ENCODE measurements around the gene TMEM255B. TPM values are rescaled to one million over a fixed set of nuclear protein-coding genes. Genes with fewer than 3 reads are reported as not detected.

Gene TMEM255B
- total RNA-seq, 2 experiments from 2014 or later: 0.63 to 0.91 TPM

DNA sequence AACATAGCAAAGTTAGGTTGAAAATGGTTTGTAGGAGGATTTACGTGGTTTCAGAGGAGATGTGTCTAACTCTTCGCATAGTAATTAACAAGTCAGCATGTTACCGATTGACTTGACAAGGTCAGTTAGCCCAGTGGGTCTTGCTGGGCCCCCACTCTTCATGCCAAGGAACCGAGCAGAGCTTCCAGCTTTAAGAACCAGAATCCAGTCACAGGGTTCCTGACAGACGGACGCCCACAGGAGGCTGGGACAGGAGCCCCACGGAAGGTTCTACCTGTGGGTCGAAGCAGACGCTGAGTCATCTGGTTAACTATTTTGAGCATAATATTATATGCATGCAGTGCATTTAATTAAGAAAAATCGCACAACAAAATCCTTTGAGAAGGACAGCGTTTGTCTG lies 3.5 kb downstream of the TMEM255B start:
- POLR2A ChIA-PET: no interaction called here
- Mint-ChIP-seq H3K4me1 (peaks cover 12% of the 10 kb centered on the region), H3K4me3 (no peak overlapping the region), H3K27me3 (peaks cover 48% of the 10 kb centered on the region), H3K27ac (no peak overlapping the region), H3K36me3 (ENCODE audit: low read depth) (no peaks in the 10 kb centered on the region), H3K9me3 (no peaks in the 10 kb centered on the region)
- CTCF ChIA-PET: no interaction called here
- DNase-seq: no peak

DNA sequence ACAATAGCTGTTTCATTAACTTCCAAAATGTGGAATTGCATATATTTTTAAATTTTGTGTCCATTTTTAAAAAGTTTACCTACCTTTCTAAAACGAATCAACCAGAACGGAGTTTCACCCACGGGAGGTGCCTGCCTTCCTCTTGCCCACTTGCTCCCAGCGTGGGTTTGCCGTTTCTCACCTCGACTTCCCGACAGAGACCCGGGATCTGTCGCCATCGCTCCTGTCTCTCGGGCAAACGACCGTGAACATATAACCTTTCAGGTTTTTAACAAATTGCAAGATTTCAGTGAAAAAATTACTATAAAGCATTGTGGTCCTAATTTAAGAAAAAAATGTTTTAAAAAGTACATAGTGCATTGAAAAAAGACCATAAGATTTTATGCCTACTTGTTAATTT lies 4.2 kb downstream of the TMEM255B start:
- Mint-ChIP-seq H3K9me3 (no peaks in the 10 kb centered on the region), H3K4me3 (no peak overlapping the region), H3K27me3 (peaks cover 43% of the 10 kb centered on the region), H3K27ac (no peak overlapping the region), H3K4me1 (peaks cover 11% of the 10 kb centered on the region), H3K36me3 (ENCODE audit: low read depth) (no peaks in the 10 kb centered on the region)
- ChIA-PET POLR2A (no interaction called here), CTCF (no interaction called here)
- no peak for DNase-seq

DNA sequence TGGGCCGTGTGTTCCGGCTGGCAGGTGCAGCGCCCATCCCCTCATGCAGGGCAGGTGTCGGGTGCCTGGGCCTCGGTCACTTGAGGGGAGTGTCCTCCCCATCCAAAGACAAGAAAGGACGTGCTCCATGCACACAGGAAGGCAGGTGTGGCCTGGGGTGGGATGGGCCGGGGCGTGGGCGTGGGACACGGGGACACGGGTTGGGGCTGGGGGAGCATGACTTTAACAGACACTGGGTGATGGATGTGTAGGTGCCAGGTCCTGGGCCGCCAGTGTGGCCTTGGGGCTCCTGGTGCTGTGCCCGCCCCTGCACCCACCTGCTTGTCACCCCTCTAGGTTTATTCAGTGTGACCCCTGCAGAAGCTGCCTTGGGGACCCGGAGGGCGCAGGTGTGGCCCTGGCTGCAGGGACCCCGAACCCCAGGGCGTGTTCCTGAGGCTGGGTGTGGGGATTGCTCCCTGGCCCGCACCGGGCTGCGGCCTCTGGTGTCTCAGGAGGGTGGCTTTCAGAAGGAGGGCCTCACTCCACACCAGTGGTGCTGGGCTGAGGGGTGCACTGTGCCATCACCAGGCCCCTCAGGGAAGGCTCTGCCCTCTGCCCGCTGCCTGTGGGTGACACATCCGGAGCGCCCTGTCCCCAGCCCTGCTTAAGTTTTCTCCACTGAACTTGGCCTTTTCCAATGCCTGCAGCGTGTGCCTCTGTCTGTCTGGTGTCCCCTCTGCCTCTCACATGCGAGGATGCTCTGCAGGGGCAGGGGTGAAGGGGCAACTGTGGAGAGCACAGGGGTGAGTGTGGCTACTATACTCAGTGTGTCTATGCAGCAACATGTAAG lies 5.2 kb downstream of the TMEM255B start:
- Mint-ChIP-seq H3K4me1 (peaks cover 7% of the 10 kb centered on the region), H3K36me3 (ENCODE audit: low read depth) (no peaks in the 10 kb centered on the region), H3K27me3 (peaks cover 43% of the 10 kb centered on the region), H3K4me3 (no peak overlapping the region), H3K27ac (no peak overlapping the region), H3K9me3 (no peaks in the 10 kb centered on the region)
- no peak for DNase-seq
- ChIA-PET POLR2A (no interaction called here), CTCF (no interaction called here)

DNA sequence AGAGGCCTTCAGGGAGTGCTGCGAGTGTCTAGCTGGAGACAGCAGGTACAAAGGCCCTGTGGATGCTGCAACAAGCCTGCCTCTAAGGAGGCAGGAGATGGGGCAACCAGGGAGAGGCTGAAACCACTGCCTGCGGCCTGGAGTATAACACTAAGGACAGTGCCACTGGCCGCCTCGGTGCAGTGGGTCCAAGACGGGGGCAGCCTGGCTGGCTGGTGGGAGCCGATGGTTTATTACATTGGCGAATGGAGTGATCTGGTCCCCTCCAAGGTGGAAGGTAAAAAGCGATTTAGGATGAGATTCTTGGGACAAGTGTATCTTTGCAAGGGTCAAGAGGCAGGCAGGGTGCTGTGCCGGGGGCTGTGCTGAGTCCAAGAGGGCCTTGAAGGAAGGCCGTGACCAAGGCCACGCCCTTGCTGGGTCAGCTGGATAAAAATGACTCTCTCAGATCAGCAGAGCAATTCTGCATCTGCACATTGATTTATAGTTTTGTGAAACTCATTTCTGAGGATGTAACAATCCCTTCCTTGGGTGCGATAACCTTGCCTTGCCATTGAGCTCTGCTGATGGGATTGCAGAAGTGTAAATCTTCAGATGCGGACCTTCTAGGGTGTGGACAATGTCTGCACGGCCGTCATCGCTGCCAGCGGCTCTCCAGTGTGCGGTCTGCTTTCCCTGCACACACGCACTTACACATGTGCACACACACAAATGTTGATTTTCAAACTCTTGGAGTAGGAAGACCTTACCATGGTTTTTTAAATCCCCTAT lies 6.0 kb downstream of the TMEM255B start:
- POLR2A ChIA-PET: no interaction called here
- CTCF ChIA-PET: no interaction called here
- Mint-ChIP-seq H3K36me3 (ENCODE audit: low read depth) (no peaks in the 10 kb centered on the region), H3K27ac (no peak overlapping the region), H3K4me3 (no peak overlapping the region), H3K27me3 (peaks cover 36% of the 10 kb centered on the region), H3K4me1 (no peaks in the 10 kb centered on the region), H3K9me3 (no peaks in the 10 kb centered on the region)
- no peak for DNase-seq

DNA sequence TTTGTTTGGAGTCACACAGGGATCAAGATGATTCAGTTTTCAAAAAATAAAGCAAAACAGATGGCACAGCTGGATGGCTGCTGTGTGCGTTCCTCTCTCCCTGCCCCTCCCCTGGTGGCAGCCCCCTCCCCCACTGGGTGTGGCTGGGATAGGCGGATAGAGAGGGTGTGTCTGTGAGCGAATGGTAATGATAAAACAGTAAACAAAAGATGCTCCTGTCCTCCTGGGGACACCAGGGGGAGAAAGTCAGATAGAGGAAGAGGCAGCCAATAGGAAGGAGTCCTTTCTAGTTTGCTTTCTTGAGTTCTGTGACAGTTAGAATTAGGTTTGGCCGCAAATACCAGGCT lies 6.5 kb downstream of the TMEM255B start:
- H3K4me1 Mint-ChIP-seq: no peaks in the 10 kb centered on the region
- H3K27ac Mint-ChIP-seq: no peak overlapping the region
- DNase-seq: no peak
- H3K9me3 Mint-ChIP-seq: no peaks in the 10 kb centered on the region
- ChIA-PET CTCF (no interaction called here), POLR2A (no interaction called here)
- H3K4me3 Mint-ChIP-seq: no peak overlapping the region
- no peaks in the 10 kb centered on the region for H3K36me3 Mint-ChIP-seq (ENCODE audit: low read depth)
- peaks cover 31% of the 10 kb centered on the region for H3K27me3 Mint-ChIP-seq

DNA sequence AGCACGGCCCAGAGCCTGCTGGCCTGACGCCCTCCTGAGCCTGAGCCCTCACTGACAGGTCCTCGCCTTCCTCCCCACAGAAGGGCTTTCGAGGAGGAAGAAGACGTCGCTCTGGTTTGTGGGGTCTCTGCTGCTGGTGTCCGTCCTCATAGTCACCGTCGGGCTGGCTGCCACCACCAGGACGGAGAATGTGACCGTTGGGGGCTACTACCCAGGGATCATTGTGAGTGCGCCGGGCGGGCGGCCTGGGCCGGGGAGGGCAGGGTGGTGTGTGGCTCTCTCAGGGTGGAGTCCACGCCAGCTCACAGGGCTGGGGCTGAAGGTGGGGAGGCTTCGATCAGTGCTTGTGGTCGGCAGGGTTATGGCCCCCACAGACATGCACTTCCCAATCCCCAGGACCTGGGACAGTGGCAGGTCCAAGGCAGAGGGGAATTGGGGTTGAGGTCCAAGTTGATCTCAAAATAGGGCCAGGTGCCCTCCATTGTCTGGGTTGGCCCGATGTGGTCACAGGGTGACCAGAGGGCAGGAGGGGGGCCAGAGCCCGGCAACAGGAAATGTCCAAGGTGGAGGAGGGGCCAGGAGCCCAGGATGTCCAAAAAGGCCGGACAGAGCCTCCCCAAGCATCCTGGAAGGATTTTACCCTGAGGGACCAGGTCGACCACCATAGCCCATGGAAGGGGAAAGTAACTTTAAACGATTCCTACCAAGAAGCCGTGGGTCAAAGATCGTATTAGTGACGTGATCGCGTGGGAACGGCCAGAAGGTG lies 7.2 kb downstream of the TMEM255B start:
- ChIA-PET CTCF (no interaction called here), POLR2A (no interaction called here)
- no peaks in the 10 kb centered on the region for H3K36me3 Mint-ChIP-seq (ENCODE audit: low read depth)
- H3K4me1 Mint-ChIP-seq: no peaks in the 10 kb centered on the region
- DNase-seq: no peak
- H3K9me3 Mint-ChIP-seq: peaks cover 3% of the 10 kb centered on the region
- H3K27ac Mint-ChIP-seq: no peak overlapping the region
- peaks cover 24% of the 10 kb centered on the region for H3K27me3 Mint-ChIP-seq
- no peak overlapping the region for H3K4me3 Mint-ChIP-seq

DNA sequence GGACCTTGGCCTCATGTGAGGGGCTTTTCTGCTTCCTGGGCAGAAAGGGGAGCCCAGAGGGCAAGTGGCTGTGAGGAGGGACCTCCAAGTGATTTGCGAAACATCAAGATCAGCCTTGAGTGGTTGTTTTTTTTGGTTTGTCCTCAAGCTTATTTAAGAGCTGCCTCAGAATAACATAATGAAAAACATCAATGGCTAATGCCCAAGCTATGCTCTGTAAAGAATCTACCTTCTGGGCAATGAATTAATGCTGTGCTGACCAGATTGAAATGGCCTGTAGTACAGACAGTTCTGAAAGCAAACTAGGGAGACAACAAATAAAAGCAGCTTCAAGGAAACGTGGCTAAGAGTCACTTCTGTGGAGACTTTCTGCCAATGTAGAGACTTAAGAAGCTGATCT lies 8.3 kb downstream of the TMEM255B start:
- no peaks in the 10 kb centered on the region for H3K36me3 Mint-ChIP-seq (ENCODE audit: low read depth)
- no peak overlapping the region for H3K27ac Mint-ChIP-seq
- H3K4me3 Mint-ChIP-seq: no peak overlapping the region
- no peak for DNase-seq
- ChIA-PET CTCF (no interaction called here), POLR2A (no interaction called here)
- H3K27me3 Mint-ChIP-seq: peaks cover 13% of the 10 kb centered on the region
- peaks cover 6% of the 10 kb centered on the region for H3K9me3 Mint-ChIP-seq
- peaks cover 7% of the 10 kb centered on the region for H3K4me1 Mint-ChIP-seq

DNA sequence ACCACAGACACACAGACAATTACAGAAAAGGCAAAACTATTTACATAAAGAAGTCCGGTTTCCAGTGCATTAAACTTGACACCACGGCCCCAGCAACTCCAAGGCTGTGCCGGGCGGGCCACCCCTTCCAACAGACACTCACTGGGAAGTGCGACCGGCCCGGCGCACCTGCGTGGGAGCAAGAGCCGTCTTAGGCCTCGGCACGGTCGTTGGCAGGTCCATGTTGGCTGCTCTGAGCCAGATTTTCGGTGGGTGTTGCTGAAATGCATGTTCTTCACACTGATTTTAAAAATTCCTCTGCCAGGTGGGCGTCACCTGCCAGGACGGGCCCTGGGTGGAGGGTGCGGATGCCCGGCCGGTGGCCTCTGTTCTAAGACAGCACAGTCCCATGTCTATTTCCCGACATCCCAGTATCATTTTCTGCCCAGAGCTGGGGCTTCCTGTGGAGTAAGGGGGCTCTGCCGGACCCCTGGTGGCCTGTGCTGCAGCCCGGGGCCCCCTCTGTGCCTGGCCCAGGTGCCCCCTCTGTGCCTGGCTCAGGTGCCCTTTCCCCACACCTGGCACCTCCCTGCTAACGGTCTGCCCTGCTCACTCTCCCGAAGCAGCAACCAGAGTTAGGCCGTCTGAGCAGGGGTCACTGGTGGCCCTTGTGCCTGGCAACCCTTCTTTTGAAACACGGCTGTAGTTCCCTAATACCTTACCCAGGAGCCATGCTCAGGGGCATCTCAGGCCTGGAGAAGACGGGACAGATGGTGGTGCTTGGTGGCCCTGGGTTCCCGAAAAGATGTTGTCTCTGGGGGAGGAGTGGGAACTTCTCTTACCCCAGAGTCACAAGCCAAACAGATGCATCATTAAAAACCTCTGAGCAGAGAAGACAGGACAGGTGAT lies 9.2 kb downstream of the TMEM255B start:
- peaks cover 11% of the 10 kb centered on the region for H3K27me3 Mint-ChIP-seq
- H3K4me1 Mint-ChIP-seq: peaks cover 12% of the 10 kb centered on the region
- no peaks in the 10 kb centered on the region for H3K36me3 Mint-ChIP-seq (ENCODE audit: low read depth)
- no peak overlapping the region for H3K27ac Mint-ChIP-seq
- POLR2A ChIA-PET: no interaction called here
- H3K9me3 Mint-ChIP-seq: peaks cover 10% of the 10 kb centered on the region
- DNase-seq: no peak
- CTCF ChIA-PET: no interaction called here
- H3K4me3 Mint-ChIP-seq: no peak overlapping the region

DNA sequence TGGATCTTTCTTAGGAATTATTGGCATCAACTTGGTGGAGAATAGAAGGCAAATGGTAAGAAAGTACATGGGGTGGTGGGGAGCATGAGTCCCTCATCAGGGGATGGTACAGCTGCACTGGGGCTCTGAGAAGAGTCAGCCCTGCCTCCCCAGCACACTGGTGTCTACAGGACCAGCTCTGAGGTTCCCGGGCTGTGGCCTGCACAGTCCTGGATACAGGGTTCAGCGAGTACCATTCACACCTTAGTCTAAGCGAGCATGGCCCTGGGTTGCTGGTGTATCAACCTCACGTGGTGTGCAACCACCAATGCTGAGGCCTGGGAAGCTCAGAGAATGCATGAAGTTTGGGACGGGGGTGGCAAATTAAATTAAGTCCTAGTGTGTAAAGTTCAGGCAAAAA lies 10.1 kb downstream of the TMEM255B start:
- Mint-ChIP-seq H3K27me3 (peaks cover 6% of the 10 kb centered on the region), H3K4me3 (no peak overlapping the region), H3K9me3 (peaks cover 10% of the 10 kb centered on the region), H3K36me3 (ENCODE audit: low read depth) (no peaks in the 10 kb centered on the region), H3K27ac (no peak overlapping the region), H3K4me1 (peaks cover 12% of the 10 kb centered on the region)
- CTCF ChIA-PET: no interaction called here
- POLR2A ChIA-PET: no interaction called here
- no peak for DNase-seq

DNA sequence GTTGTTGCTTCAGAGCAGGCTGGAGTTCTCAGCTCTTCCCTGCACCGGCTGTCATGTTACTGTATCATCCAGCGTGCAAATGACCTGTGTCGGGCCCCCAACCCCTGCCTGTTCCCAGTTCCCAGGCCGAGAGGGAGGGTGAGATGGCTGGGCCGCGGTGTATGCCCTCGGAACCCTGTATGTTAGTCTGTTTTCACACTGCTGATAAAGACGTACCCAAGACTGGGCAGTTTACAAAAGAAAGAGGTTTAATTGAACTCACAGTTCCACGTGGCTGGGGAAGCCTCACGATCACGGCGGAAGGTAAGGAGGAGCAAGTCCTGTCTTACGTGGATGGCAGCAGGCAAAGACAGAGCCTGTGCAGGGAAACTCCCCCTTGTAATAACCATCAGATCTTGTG lies 10.9 kb downstream of the TMEM255B start:
- Mint-ChIP-seq H3K27ac (no peak overlapping the region), H3K36me3 (ENCODE audit: low read depth) (no peaks in the 10 kb centered on the region), H3K27me3 (peaks cover 6% of the 10 kb centered on the region), H3K9me3 (peaks cover 10% of the 10 kb centered on the region), H3K4me3 (no peak overlapping the region), H3K4me1 (peaks cover 12% of the 10 kb centered on the region)
- CTCF ChIA-PET: no interaction called here
- POLR2A ChIA-PET: no interaction called here
- DNase-seq: no peak

DNA sequence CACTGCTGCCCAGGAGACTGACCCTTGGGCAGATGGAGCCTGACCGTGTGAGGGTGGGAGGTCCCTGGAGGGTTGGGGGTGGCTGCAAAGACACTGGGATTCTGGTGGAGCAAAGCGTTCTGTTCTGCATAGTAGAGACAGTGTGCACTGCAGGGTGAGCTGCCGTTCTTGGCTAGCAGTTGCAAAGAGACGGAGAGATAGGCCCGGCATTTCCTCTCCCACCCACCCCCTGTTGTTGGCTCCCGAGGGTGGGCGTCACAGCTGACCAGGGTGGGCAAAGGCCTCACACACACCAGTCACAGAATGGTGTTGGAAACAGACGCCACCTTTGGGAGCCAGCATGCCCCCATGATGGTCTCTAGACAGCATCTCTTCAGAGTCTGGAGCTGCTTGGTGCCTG lies 11.4 kb downstream of the TMEM255B start:
- DNase-seq: no peak
- Mint-ChIP-seq H3K27me3 (peaks cover 6% of the 10 kb centered on the region), H3K9me3 (peaks cover 10% of the 10 kb centered on the region), H3K4me1 (peaks cover 12% of the 10 kb centered on the region), H3K36me3 (ENCODE audit: low read depth) (no peaks in the 10 kb centered on the region), H3K27ac (no peak overlapping the region), H3K4me3 (no peak overlapping the region)
- ChIA-PET CTCF (no interaction called here), POLR2A (no interaction called here)

DNA sequence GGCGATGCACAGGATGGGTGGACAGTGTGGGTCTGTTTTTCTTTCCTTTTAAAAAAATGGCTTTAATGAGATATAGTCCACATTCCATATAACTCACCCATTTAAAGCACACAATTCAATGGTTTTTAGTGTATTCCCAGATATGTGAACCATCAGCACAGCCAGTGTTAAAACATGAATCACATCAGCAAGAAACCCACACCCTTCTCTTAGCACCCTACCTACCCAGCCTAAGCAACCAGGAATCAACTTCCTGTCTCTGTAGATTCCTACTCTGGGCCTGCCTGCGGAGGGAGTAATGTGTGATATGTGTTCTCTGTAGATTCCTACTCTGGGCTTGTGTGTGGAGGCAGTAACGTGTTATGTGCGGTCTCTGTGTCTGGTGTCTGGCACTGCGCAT lies 11.9 kb downstream of the TMEM255B start:
- peaks cover 12% of the 10 kb centered on the region for H3K4me1 Mint-ChIP-seq
- no peak overlapping the region for H3K27ac Mint-ChIP-seq
- H3K36me3 Mint-ChIP-seq (ENCODE audit: low read depth): no peaks in the 10 kb centered on the region
- no peak for DNase-seq
- no peak overlapping the region for H3K4me3 Mint-ChIP-seq
- H3K27me3 Mint-ChIP-seq: peaks cover 6% of the 10 kb centered on the region
- peaks cover 10% of the 10 kb centered on the region for H3K9me3 Mint-ChIP-seq
- ChIA-PET POLR2A (no interaction called here), CTCF (no interaction called here)
